H9 (cell line): ENCODE measurements around the gene POLR1D. TPM values are rescaled to one million over a fixed set of nuclear protein-coding genes. Genes with fewer than 3 reads are reported as not detected.

Source experiments
- DNase-seq: peaks from one replicate; pipeline ENCODE4 v3.0.0-alpha.2; 2017
- H2AFZ ChIP-seq: one replicate; pipeline ENCODE4 v1.6.1; 2013; ENCODE audit warnings: mild to moderate bottlenecking, low read length, control low read depth, moderate library complexity
- H2AK5ac ChIP-seq: 2 replicates; pipeline ENCODE4 v1.6.1; 2013; ENCODE audit warnings: low read length, control low read depth, mixed read lengths; ENCODE audit not compliant: insufficient read length
- H2BK120ac ChIP-seq: one replicate; pipeline ENCODE4 v1.6.1; 2013; ENCODE audit warnings: low read depth, mild to moderate bottlenecking, low read length, control low read depth, inconsistent platforms; ENCODE audit not compliant: poor library complexity, severe bottlenecking
- H2BK12ac ChIP-seq: 2 replicates; pipeline ENCODE4 v1.6.1; 2013; ENCODE audit warnings: low read length, control low read depth, mixed read lengths, low read depth; ENCODE audit not compliant: insufficient read length
- H2BK15ac ChIP-seq: 2 replicates; pipeline ENCODE4 v1.6.1; 2013; ENCODE audit warnings: low read depth, low read length, control low read depth
- H2BK20ac ChIP-seq: one replicate; pipeline ENCODE4 v1.6.1; 2013; ENCODE audit warnings: low read depth, mild to moderate bottlenecking, low read length, control low read depth, inconsistent platforms; ENCODE audit not compliant: poor library complexity, severe bottlenecking
- H2BK5ac ChIP-seq: 2 replicates; pipeline ENCODE4 v1.6.1; 2013; ENCODE audit warnings: low read length, control low read depth, mixed read lengths; ENCODE audit not compliant: insufficient read length
- H3K14ac ChIP-seq: 2 replicates; pipeline ENCODE4 v1.6.1; 2013; ENCODE audit warnings: low read length, control low read depth; ENCODE audit not compliant: insufficient read depth
- H3K18ac ChIP-seq: 2 replicates; pipeline ENCODE4 v1.6.1; 2013; ENCODE audit warnings: low read depth, mild to moderate bottlenecking, mixed read lengths, low read length, control low read depth; ENCODE audit not compliant: insufficient read length
- H3K23ac ChIP-seq: 2 replicates; pipeline ENCODE4 v1.6.1; 2013; ENCODE audit warnings: low read length, control low read depth, mixed read lengths, low read depth; ENCODE audit not compliant: insufficient read length
- H3K23me2 ChIP-seq: 2 replicates; pipeline ENCODE4 v1.6.1; 2013; ENCODE audit warnings: low read depth, mild to moderate bottlenecking, mixed read lengths, low read length, control low read depth; ENCODE audit not compliant: insufficient read length, poor library complexity, severe bottlenecking
- H3K27ac ChIP-seq: 2 replicates; pipeline ENCODE4 v1.5.1; 2013; ENCODE audit warnings: low read length, control low read depth, mixed read lengths, low read depth; ENCODE audit not compliant: insufficient read length
- H3K27me3 ChIP-seq: 2 replicates; pipeline ENCODE4 v1.6.1; 2013; ENCODE audit warnings: low read length, control low read depth, inconsistent platforms; ENCODE audit not compliant: insufficient read depth
- H3K4ac ChIP-seq: 2 replicates; pipeline ENCODE4 v1.6.1; 2013; ENCODE audit warnings: low read depth, mild to moderate bottlenecking, control low read depth, inconsistent platforms, low read length, moderate library complexity
- H3K4me1 ChIP-seq: 2 replicates; pipeline ENCODE4 v1.6.1; 2013; ENCODE audit warnings: low read length, control low read depth, inconsistent platforms; ENCODE audit not compliant: insufficient read depth
- H3K4me2 ChIP-seq: 2 replicates; pipeline ENCODE4 v1.6.1; 2013; ENCODE audit warnings: low read length, control low read depth, mixed read lengths; ENCODE audit not compliant: insufficient read length, insufficient read depth
- H3K56ac ChIP-seq: 2 replicates; pipeline ENCODE4 v1.6.1; 2013; ENCODE audit warnings: low read depth, mild to moderate bottlenecking, mixed read lengths, low read length, control low read depth; ENCODE audit not compliant: insufficient read length
- H3K79me1 ChIP-seq: 2 replicates; pipeline ENCODE4 v1.6.1; 2013; ENCODE audit warnings: low read depth, mild to moderate bottlenecking, moderate library complexity, low read length, control low read depth, inconsistent platforms; ENCODE audit not compliant: insufficient read depth, poor library complexity, severe bottlenecking
- H3K79me2 ChIP-seq: 2 replicates; pipeline ENCODE4 v1.6.1; 2013; ENCODE audit warnings: low read length, control low read depth, inconsistent platforms; ENCODE audit not compliant: insufficient read depth
- H3K9ac ChIP-seq: 2 replicates; pipeline ENCODE4 v1.6.1; 2013; ENCODE audit warnings: low read length, control low read depth, mixed read lengths; ENCODE audit not compliant: insufficient read length; ENCODE audit errors: extremely low read depth
- H3K9me3 ChIP-seq: one replicate; pipeline ENCODE4 v1.6.1; 2013; ENCODE audit warnings: low read depth, low read length, inconsistent platforms; ENCODE audit not compliant: control insufficient read depth
- H3T11ph ChIP-seq: one replicate; pipeline ENCODE4 v1.6.1; 2013; ENCODE audit warnings: mild to moderate bottlenecking, low read length, control low read depth, inconsistent platforms
- H4K20me1 ChIP-seq: one replicate; pipeline ENCODE4 v1.6.1; 2013; ENCODE audit not compliant: control insufficient read depth, insufficient read length, insufficient read depth
- H4K5ac ChIP-seq: 2 replicates; pipeline ENCODE4 v1.6.1; 2013; ENCODE audit warnings: low read depth, mild to moderate bottlenecking, mixed read lengths, low read length, control low read depth; ENCODE audit not compliant: insufficient read length
- H4K8ac ChIP-seq: replicated peaks from 2 replicates; pipeline ENCODE4 v1.6.1; 2013; ENCODE audit warnings: low read length, control low read depth, mixed read lengths, low read depth; ENCODE audit not compliant: insufficient read length
- H4K91ac ChIP-seq: 2 replicates; pipeline ENCODE4 v1.6.1; 2013; ENCODE audit warnings: low read depth, mild to moderate bottlenecking, moderate library complexity, mixed read lengths, low read length, control low read depth; ENCODE audit not compliant: insufficient read length
- H3K27ac Mint-ChIP-seq, 3 experiments: 2 replicates in 2 of 3; 3 replicates in 1 of 3; pipeline ENCODE4 v1.8.0; 2020 to 2021; ENCODE audit warnings: mixed read lengths in 3 of 3, mild to moderate bottlenecking in 1 of 3, moderate library complexity in 1 of 3
- H3K27me3 Mint-ChIP-seq: 2 replicates; pipeline ENCODE4 v1.8.0; 2021; ENCODE audit warnings: low read depth, mild to moderate bottlenecking, moderate library complexity, mixed read lengths
- H3K36me3 Mint-ChIP-seq, 3 experiments: 2 replicates in 2 of 3; 3 replicates in 1 of 3; pipeline ENCODE4 v1.8.0; 2020 to 2021; ENCODE audit warnings: low read depth in 3 of 3, mixed read lengths in 3 of 3; ENCODE audit not compliant: insufficient read depth in 1 of 3
- H3K4me1 Mint-ChIP-seq, 2 experiments: 2 replicates each; pipeline ENCODE4 v1.8.0; 2020; ENCODE audit warnings: mixed read lengths in 2 of 2
- H3K4me3 Mint-ChIP-seq, 2 experiments: 2 replicates in 1 of 2; 3 replicates in 1 of 2; pipeline ENCODE4 v1.8.0; 2020 to 2021; ENCODE audit warnings: mild to moderate bottlenecking in 2 of 2, mixed read lengths in 2 of 2, moderate library complexity in 1 of 2
- H3K9me3 Mint-ChIP-seq, 2 experiments: 2 replicates in 1 of 2; 3 replicates in 1 of 2; pipeline ENCODE4 v1.8.0; 2020; ENCODE audit warnings: mild to moderate bottlenecking in 2 of 2, mixed read lengths in 2 of 2, moderate library complexity in 1 of 2
- CTCF ChIP-seq: fragments of 200-600 bp; sonication (generic); conservative IDR thresholded peaks from 3 replicates; pipeline ENCODE4 v1.8.0; 2021; ENCODE audit warnings: antibody characterized with exemption, mild to moderate bottlenecking
- WGBS: extraction: QIAGEN DNeasy Blood & Tissue Kit; methylation state at CpG from one replicate; pipeline ENCODE4 v1.1.7; 2013; ENCODE audit warnings: missing lambda C conversion rate, low lambda C conversion rate, mixed read lengths; ENCODE audit not compliant: insufficient read length; ENCODE audit errors: extremely low coverage; 5-methylcytosine and 5-hydroxymethylcytosine counted together
- total RNA-seq: library from RNA; stranded (reverse); gene quantifications from 2 replicates; pipeline ENCODE4 v1.2.1, GENCODE V29; 2021

POLR1D gene
- total RNA-seq, 1 experiment from 2014 or later, result 167 TPM

DNA sequence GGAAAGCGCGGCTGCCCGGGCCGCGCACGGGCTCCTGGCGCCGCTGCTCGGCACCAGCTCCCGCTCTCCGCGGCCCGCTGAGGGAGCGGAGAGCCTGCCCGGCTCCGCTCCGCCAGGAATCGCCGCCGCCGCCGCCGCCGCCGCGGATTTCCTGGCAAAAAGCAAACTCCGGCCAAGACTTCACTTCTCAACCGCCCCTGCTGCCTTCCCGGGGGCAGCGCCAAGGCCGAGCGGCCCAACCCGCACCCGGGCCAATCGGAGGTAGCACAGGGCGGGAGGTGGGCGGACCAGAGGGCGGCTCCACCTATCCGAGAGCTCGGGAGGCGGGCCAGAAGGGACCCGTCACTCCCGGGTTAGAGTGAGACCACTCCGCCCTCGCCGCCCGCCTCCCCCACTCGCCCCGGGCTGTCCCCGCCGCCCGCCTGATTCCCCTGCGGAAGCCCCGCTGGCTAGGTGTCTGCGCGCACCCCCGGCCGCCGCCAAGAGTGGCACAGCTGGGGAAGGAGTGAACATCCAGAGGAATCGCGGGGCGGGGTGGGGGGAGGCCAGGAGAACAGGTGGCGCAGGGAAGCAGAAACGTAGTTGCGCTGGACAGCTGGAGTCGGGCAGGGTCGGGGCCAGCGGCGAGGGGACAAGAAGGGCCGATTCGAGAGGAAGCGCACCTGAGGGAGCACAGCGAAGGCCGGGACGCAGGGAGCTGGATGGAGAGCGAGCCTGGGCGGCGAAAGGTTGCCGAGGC is 1.1 kb upstream of the POLR1D start, which contains the start of gene LNX2:
Gene LNX2 (minus strand): TSS at position 153 of the 739 bp plus-strand sequence. CDS start 38,826 bp downstream, outside the sequence.
- Histone ChIP-seq H2BK15ac (no peak within 1 kb of the TSS), H2AFZ (no peak within 1 kb of the TSS), H2BK120ac (peak within 1 kb of the TSS; percentile 74), H3K23ac (no peak within 1 kb of the TSS), H4K91ac (no peak within 1 kb of the TSS), H4K20me1 (no peaks in the 10 kb centered on the region), H3K4me1 (peaks cover 9% of the 10 kb centered on the region; the same call in 1 of the 2 replicates), H3K4me2 (peak within 1 kb of the TSS; percentile 91), H3K79me2 (peaks cover 28% of the 10 kb centered on the region; the same call in 1 of the 2 replicates), H3K14ac (peak within 1 kb of the TSS; percentile 98), H3K9me3 (no peaks in the 10 kb centered on the region), H3T11ph (no peak within 1 kb of the TSS), H4K8ac (no peak within 1 kb of the TSS), H3K27ac (peak within 1 kb of the TSS; percentile 89), H3K56ac (no peak within 1 kb of the TSS), H2AK5ac (no peak within 1 kb of the TSS), H3K79me1 (no peaks in the 10 kb centered on the region), H2BK5ac (peak within 1 kb of the TSS; percentile 74), H2BK20ac (no peak within 1 kb of the TSS), H3K18ac (peak within 1 kb of the TSS; percentile 98), H3K4ac (no peak within 1 kb of the TSS; the same call in 1 of the 2 replicates), H3K9ac (peak within 1 kb of the TSS; percentile 72), H2BK12ac (peak within 1 kb of the TSS; percentile 86), H4K5ac (peak within 1 kb of the TSS; percentile 90), H3K27me3 (no peaks in the 10 kb centered on the region), H3K23me2 (peaks cover 15% of the 10 kb centered on the region)
- H3K4me3 Mint-ChIP-seq, result peak within 1 kb of the TSS; percentile 91 to 100
- H3K27ac Mint-ChIP-seq, result peak within 1 kb of the TSS; percentile 97 to 99 (median 98)
- H3K36me3 Mint-ChIP-seq, result peaks cover 23 to 29% (median 28%) of the 10 kb centered on the region in 3 experiments
- H3K4me1 Mint-ChIP-seq, result peaks cover 48 to 55% of the 10 kb centered on the region in 2 experiments
- TF ChIP-seq CTCF, result no peak
- H3K27me3 Mint-ChIP-seq, result no peaks in the 10 kb centered on the region; the same call in 1 of the 2 replicates
- WGBS, result no CpG with 5 or more reads among the region's 79 CpGs
- peak; percentile 98 for DNase-seq
- H3K9me3 Mint-ChIP-seq, result no peaks in the 10 kb centered on the region
